Vagina (tissue), 2 donors: ENCODE measurements around the gene UBTD2. TPM values are rescaled to one million over a fixed set of nuclear protein-coding genes. Genes with fewer than 3 reads are reported as not detected.

Experiments
- DNase-seq, 2 donors: peaks; one replicate each; pipeline ENCODE4 v3.0.0-alpha.2; 2017; ENCODE audit errors: extremely low spot score in 2 of 2
- H3K27ac ChIP-seq: fragments of 200-600 bp; sonication (generic); one replicate; pipeline ENCODE4 v1.5.1; 2019
- H3K27me3 ChIP-seq: fragments of 200-600 bp; sonication (generic); one replicate; pipeline ENCODE4 v1.5.1; 2019
- H3K36me3 ChIP-seq, 2 donors: fragments of 200-600 bp; sonication (generic); one replicate each; pipeline ENCODE4 v1.5.1; 2017 to 2019
- H3K4me1 ChIP-seq: fragments of 200-600 bp; sonication (generic); one replicate; pipeline ENCODE4 v1.5.1; 2019
- H3K4me3 ChIP-seq, 2 donors: fragments of 200-600 bp; sonication (generic); 1 replicate in 1 of 2; 2 replicates in 1 of 2; pipeline ENCODE4 v1.5.1; 2016 to 2019
- H3K9me3 ChIP-seq: fragments of 200-600 bp; sonication (generic); one replicate; pipeline ENCODE4 v1.5.1; 2019
- CTCF ChIP-seq, 3 experiments: fragments of 450-650 bp in 2 of 3; fragments of 200-600 bp in 1 of 3; sonication (generic) in 1 of 3; IDR thresholded peaks; one replicate each; pipeline ENCODE4 v1.5.1; 2017 to 2019; ENCODE audit warnings: antibody characterized with exemption in 3 of 3, mild to moderate bottlenecking in 2 of 3, moderate library complexity in 2 of 3
- POLR2A ChIP-seq, 2 donors: fragments of 450-650 bp; IDR thresholded peaks; one replicate each; pipeline ENCODE4 v1.6.1; 2017; ENCODE audit warnings: antibody characterized with exemption in 2 of 2, mild to moderate bottlenecking in 2 of 2, moderate library complexity in 2 of 2
- POLR2AphosphoS5 ChIP-seq, 2 donors: sonication (generic); formaldehyde crosslinking; IDR thresholded peaks; one replicate each; pipeline ENCODE4 v1.9.0; 2017; ENCODE audit warnings: antibody characterized with exemption in 2 of 2, mild to moderate bottlenecking in 2 of 2, low read depth in 1 of 2; ENCODE audit not compliant: insufficient read depth in 1 of 2
- intact Hi-C: fragments of 100-400 bp; cut with DNase I; formaldehyde crosslinking; loops from one replicate; pipeline ENCODE4 v1.15.1; 2023
- total RNA-seq: library from RNA; depleted of rRNA; stranded (reverse); fragments of >200 nt; gene quantifications from one replicate; pipeline ENCODE4 v1.2.3, GENCODE V29; 2016

Gene UBTD2
- total RNA-seq, 1 donor from 2014 or later, result 22.8 TPM

DNA sequence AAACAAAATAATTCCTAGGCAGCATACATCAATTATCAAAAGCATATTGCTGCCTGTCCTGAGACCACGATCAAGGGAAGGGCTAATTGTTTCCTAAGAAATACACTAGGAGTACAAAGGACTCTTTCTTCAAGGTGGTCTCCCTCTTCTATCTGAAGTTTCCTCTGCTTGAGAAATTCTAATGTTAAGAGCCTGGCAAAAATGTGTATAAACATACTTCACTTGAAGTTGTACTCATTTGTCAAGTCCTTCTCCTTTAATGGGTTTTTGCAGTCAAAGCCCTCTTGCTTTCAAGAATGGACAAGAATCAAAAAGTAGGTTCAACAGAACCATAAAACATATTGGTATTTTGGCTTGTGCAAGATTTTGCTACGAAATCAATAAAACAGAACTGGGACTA lies 31.1 kb downstream of the UBTD2 start:
- TF ChIP-seq CTCF (IDR thresholded peaks at IDR 0.05) (no peak), POLR2A (IDR thresholded peaks at IDR 0.05) (no peak)
- intact Hi-C loops, result no loop called here
- no peak overlapping the region for H3K27ac ChIP-seq
- no peaks in the 10 kb centered on the region for H3K9me3 ChIP-seq
- H3K27me3 ChIP-seq, result no peaks in the 10 kb centered on the region
- no peak for DNase-seq
- H3K4me1 ChIP-seq, result no peaks in the 10 kb centered on the region
- H3K36me3 ChIP-seq, result peaks cover 0 to 13% of the 10 kb centered on the region in 2 donors
- H3K4me3 ChIP-seq, result no peak overlapping the region

DNA sequence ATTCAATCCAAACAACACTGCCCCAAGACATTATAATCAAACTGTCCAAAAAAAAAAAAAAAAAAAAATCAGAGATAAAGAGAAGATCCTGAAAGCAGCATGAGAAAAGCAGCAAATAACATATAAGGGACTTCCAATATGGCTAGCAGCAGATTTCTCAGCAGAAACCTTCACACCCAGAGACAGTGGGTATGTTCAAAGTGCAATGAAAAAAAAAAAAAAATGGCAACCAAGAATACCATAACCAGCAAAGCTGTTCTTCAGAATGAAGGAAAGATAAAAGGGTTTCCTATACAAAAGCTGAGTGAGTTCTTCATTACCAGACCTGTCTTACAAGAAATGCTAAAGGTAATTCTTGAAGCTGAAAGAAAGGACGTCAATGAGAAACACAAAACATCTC lies 32.1 kb downstream of the UBTD2 start:
- intact Hi-C loops, result no loop called here
- H3K36me3 ChIP-seq, result peaks cover 0 to 13% of the 10 kb centered on the region in 2 donors
- DNase-seq, result no peak
- H3K27ac ChIP-seq, result no peak overlapping the region
- no peaks in the 10 kb centered on the region for H3K27me3 ChIP-seq
- no peak for TF ChIP-seq POLR2A (IDR thresholded peaks at IDR 0.05)
- no peak for TF ChIP-seq CTCF (IDR thresholded peaks at IDR 0.05)
- TF ChIP-seq POLR2AphosphoS5 (IDR thresholded peaks at IDR 0.05; ENCODE audit: insufficient read depth in 1 of 2, low read depth in 1 of 2), result no peak
- H3K4me1 ChIP-seq, result no peaks in the 10 kb centered on the region
- no peak overlapping the region for H3K4me3 ChIP-seq
- H3K9me3 ChIP-seq, result no peaks in the 10 kb centered on the region

DNA sequence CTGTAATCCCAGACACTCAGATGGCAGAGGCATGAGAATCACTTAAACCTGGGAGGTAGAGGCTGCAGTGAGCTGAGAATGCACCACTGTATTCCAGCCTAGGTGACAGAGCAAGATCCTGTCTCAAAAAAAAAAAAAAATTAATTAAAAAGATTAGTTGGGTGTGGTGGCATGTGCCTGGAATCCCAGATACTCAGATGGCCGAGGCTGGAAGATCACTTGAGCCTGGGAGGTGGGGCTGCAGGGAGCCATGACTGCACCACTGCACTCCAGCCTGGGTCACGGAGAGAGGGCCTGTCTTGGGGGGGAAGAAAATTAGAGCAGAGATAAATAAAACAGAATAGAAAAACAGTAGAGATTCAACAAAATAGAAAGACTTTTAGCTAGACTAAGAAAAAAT lies 34.9 kb downstream of the UBTD2 start:
- Histone ChIP-seq H3K27ac (no peak overlapping the region), H3K9me3 (no peaks in the 10 kb centered on the region), H3K4me3 (no peak overlapping the region), H3K4me1 (no peaks in the 10 kb centered on the region), H3K36me3 (no peaks in the 10 kb centered on the region), H3K27me3 (no peaks in the 10 kb centered on the region)
- no peak for TF ChIP-seq POLR2A (IDR thresholded peaks at IDR 0.05)
- no peak for TF ChIP-seq POLR2AphosphoS5 (IDR thresholded peaks at IDR 0.05; ENCODE audit: insufficient read depth in 1 of 2, low read depth in 1 of 2)
- no peak for TF ChIP-seq CTCF (IDR thresholded peaks at IDR 0.05)
- intact Hi-C loops, result no loop called here
- DNase-seq, result no peak

- Histone ChIP-seq H3K9me3 (no peaks in the 10 kb centered on the region), H3K27me3 (no peaks in the 10 kb centered on the region), H3K36me3 (no peaks in the 10 kb centered on the region), H3K4me1 (no peaks in the 10 kb centered on the region), H3K27ac (no peak overlapping the region), H3K4me3 (no peak overlapping the region)
- TF ChIP-seq CTCF (IDR thresholded peaks at IDR 0.05), result no peak
- no peak for TF ChIP-seq POLR2A (IDR thresholded peaks at IDR 0.05)
- no peak for TF ChIP-seq POLR2AphosphoS5 (IDR thresholded peaks at IDR 0.05; ENCODE audit: insufficient read depth in 1 of 2, low read depth in 1 of 2)
- intact Hi-C loops, result no loop called here
- no peak for DNase-seq
These were observed 37.9 kb downstream of the UBTD2 start for GRCh38 chr5:172245703-172246125.

- intact Hi-C loops, result no loop called here
- H3K36me3 ChIP-seq, result no peaks in the 10 kb centered on the region
- no peaks in the 10 kb centered on the region for H3K4me1 ChIP-seq
- H3K27me3 ChIP-seq, result no peaks in the 10 kb centered on the region
- H3K27ac ChIP-seq, result no peak overlapping the region
- TF ChIP-seq POLR2A (IDR thresholded peaks at IDR 0.05) (no peak), CTCF (IDR thresholded peaks at IDR 0.05) (no peak), POLR2AphosphoS5 (IDR thresholded peaks at IDR 0.05; ENCODE audit: insufficient read depth in 1 of 2, low read depth in 1 of 2) (no peak)
- no peak overlapping the region for H3K4me3 ChIP-seq
- no peak for DNase-seq
- H3K9me3 ChIP-seq, result no peaks in the 10 kb centered on the region
These were observed 38.5 kb downstream of the UBTD2 start for GRCh38 chr5:172245046-172245445.
